Measurements from ENCODE around the gene SCAF4.

Gene SCAF4

GRCh38 chr21:31629972-31630711 is 101.8 kb downstream of the SCAF4 start:
- Histone ChIP-seq H3K79me2 (ENCODE audit: insufficient read depth, low read length) (no peaks in the 10 kb centered on the region), H2AFZ (ENCODE audit: low read depth, low read length, severe bottlenecking) (no peak overlapping the region), H3K27me3 (ENCODE audit: low read length) (no peaks in the 10 kb centered on the region), H3K27ac (ENCODE audit: low read depth, low read length) (no peak overlapping the region), H4K20me1 (ENCODE audit: low read depth, low read length) (no peaks in the 10 kb centered on the region), H3K4me2 (ENCODE audit: low read depth, low read length, poor library complexity, severe bottlenecking) (no peak overlapping the region), H3K9me3 (ENCODE audit: insufficient read depth, low read length) (no peaks in the 10 kb centered on the region), H3K4me3 (ENCODE audit: insufficient read depth, low read length, poor library complexity, severe bottlenecking) (no peak overlapping the region), H3K9ac (ENCODE audit: low read length) (no peak overlapping the region), H3K9me2 (replicated peaks; ENCODE audit: insufficient read depth, low read length) (no peaks in the 10 kb centered on the region), H3K36me3 (ENCODE audit: low read length) (no peaks in the 10 kb centered on the region), H3F3A (ENCODE audit: insufficient read depth) (no peaks in the 10 kb centered on the region)
- TF ChIP-seq EZH2phosphoT487 (conservative IDR thresholded peaks at IDR 0.05; ENCODE audit: low read length) (no peak), CTCF (IDR thresholded peaks at IDR 0.05; ENCODE audit: insufficient read depth, low read length, poor library complexity, severe bottlenecking) (no peak)

GRCh38 chr21:31624961-31625491 is 106.9 kb downstream of the SCAF4 start:
- no peaks in the 10 kb centered on the region for H3K27me3 ChIP-seq (ENCODE audit: low read length)
- no peaks in the 10 kb centered on the region for H3K9me3 ChIP-seq (ENCODE audit: insufficient read depth, low read length)
- no peak overlapping the region for H3K4me2 ChIP-seq (ENCODE audit: low read depth, low read length, poor library complexity, severe bottlenecking)
- no peaks in the 10 kb centered on the region for H3K79me2 ChIP-seq (ENCODE audit: insufficient read depth, low read length)
- no peak overlapping the region for H3K9ac ChIP-seq (ENCODE audit: low read length)
- H3F3A ChIP-seq (ENCODE audit: insufficient read depth) = no peaks in the 10 kb centered on the region
- no peak overlapping the region for H3K27ac ChIP-seq (ENCODE audit: low read depth, low read length)
- no peaks in the 10 kb centered on the region for H3K36me3 ChIP-seq (ENCODE audit: low read length)
- no peak overlapping the region for H3K4me3 ChIP-seq (ENCODE audit: insufficient read depth, low read length, poor library complexity, severe bottlenecking)
- no peaks in the 10 kb centered on the region for H4K20me1 ChIP-seq (ENCODE audit: low read depth, low read length)
- H3K9me2 ChIP-seq (replicated peaks; ENCODE audit: insufficient read depth, low read length) = no peaks in the 10 kb centered on the region
- no peak overlapping the region for H2AFZ ChIP-seq (ENCODE audit: low read depth, low read length, severe bottlenecking)
- no peak for TF ChIP-seq EZH2phosphoT487 (conservative IDR thresholded peaks at IDR 0.05; ENCODE audit: low read length)
- TF ChIP-seq CTCF (IDR thresholded peaks at IDR 0.05; ENCODE audit: insufficient read depth, low read length, poor library complexity, severe bottlenecking) = no peak

- H3K4me2 ChIP-seq (ENCODE audit: low read depth, low read length, poor library complexity, severe bottlenecking) = no peak overlapping the region
- H4K20me1 ChIP-seq (ENCODE audit: low read depth, low read length) = no peaks in the 10 kb centered on the region
- H3K27ac ChIP-seq (ENCODE audit: low read depth, low read length) = no peak overlapping the region
- no peaks in the 10 kb centered on the region for H3K36me3 ChIP-seq (ENCODE audit: low read length)
- no peak overlapping the region for H2AFZ ChIP-seq (ENCODE audit: low read depth, low read length, severe bottlenecking)
- H3K27me3 ChIP-seq (ENCODE audit: low read length) = no peaks in the 10 kb centered on the region
- H3K9me3 ChIP-seq (ENCODE audit: insufficient read depth, low read length) = no peaks in the 10 kb centered on the region
- no peak overlapping the region for H3K9ac ChIP-seq (ENCODE audit: low read length)
- TF ChIP-seq CTCF (IDR thresholded peaks at IDR 0.05; ENCODE audit: insufficient read depth, low read length, poor library complexity, severe bottlenecking) = no peak
- no peak for TF ChIP-seq EZH2phosphoT487 (conservative IDR thresholded peaks at IDR 0.05; ENCODE audit: low read length)
- H3F3A ChIP-seq (ENCODE audit: insufficient read depth) = no peaks in the 10 kb centered on the region
- no peaks in the 10 kb centered on the region for H3K9me2 ChIP-seq (replicated peaks; ENCODE audit: insufficient read depth, low read length)
- no peaks in the 10 kb centered on the region for H3K79me2 ChIP-seq (ENCODE audit: insufficient read depth, low read length)
- H3K4me3 ChIP-seq (ENCODE audit: insufficient read depth, low read length, poor library complexity, severe bottlenecking) = no peak overlapping the region
These were observed 107.7 kb downstream of the SCAF4 start for GRCh38 chr21:31624181-31624580.

Measured in SU-DHL-6 (cell line).